GM23338 (cell line): ENCODE data around the gene TTC33. TPM values are rescaled to one million over a fixed set of nuclear protein-coding genes. Genes with fewer than 3 reads are reported as not detected.
A peak's percentile ranks its signal among the peaks of the same experiment; 100 is the strongest.

Source experiments
- ATAC-seq: fragments of 200-7000 bp; cut with Tn5 transposase; 3 replicates; pipeline ENCODE4 v1.9.1; 2020
- DNase-seq: peaks from one replicate; pipeline ENCODE4 v3.0.0-alpha.2; 2015; ENCODE audit warnings: low spot score
- H2AFZ ChIP-seq: fragments of 200-600 bp; sonication (generic); 2 replicates; pipeline ENCODE4 v1.8.0; 2016; ENCODE audit warnings: antibody characterized with exemption, mild to moderate bottlenecking, moderate library complexity
- H3F3A ChIP-seq: fragments of 200-600 bp; sonication (generic); replicated peaks from 2 replicates; pipeline ENCODE4 v1.8.0; 2017; ENCODE audit warnings: antibody characterized with exemption, mixed run types, low read depth
- H3K27ac ChIP-seq: fragments of 200-600 bp; sonication (generic); 2 replicates; pipeline ENCODE4 v1.6.1; 2016; ENCODE audit warnings: low read depth
- H3K27me3 ChIP-seq: fragments of 200-600 bp; sonication (generic); 2 replicates; pipeline ENCODE4 v1.8.0; 2016; ENCODE audit warnings: mild to moderate bottlenecking, mixed run types, moderate library complexity; ENCODE audit not compliant: insufficient read depth
- H3K36me3 ChIP-seq: fragments of 200-600 bp; sonication (generic); 2 replicates; pipeline ENCODE4 v1.8.0; 2016; ENCODE audit warnings: mild to moderate bottlenecking; ENCODE audit not compliant: insufficient read depth
- H3K4me1 ChIP-seq: fragments of 200-600 bp; sonication (generic); 2 replicates; pipeline ENCODE4 v1.8.0; 2016; ENCODE audit warnings: mild to moderate bottlenecking, moderate library complexity; ENCODE audit not compliant: insufficient read depth
- H3K4me2 ChIP-seq: fragments of 200-600 bp; sonication (generic); 2 replicates; pipeline ENCODE4 v1.7.1; 2017; ENCODE audit warnings: mixed run types
- H3K4me3 ChIP-seq: fragments of 200-600 bp; sonication (generic); 2 replicates; pipeline ENCODE4 v1.6.1; 2016; ENCODE audit warnings: mixed run types
- H3K79me2 ChIP-seq: fragments of 200-600 bp; sonication (generic); replicated peaks from 2 replicates; pipeline ENCODE4 v1.8.0; 2017; ENCODE audit warnings: mild to moderate bottlenecking; ENCODE audit not compliant: insufficient read depth
- H3K9me2 ChIP-seq: fragments of 200-600 bp; sonication (generic); 2 replicates; pipeline ENCODE4 v1.8.0; 2017; ENCODE audit not compliant: insufficient read depth
- H4K20me1 ChIP-seq: fragments of 200-600 bp; sonication (generic); replicated peaks from 2 replicates; pipeline ENCODE4 v1.8.0; 2017; ENCODE audit warnings: mild to moderate bottlenecking; ENCODE audit not compliant: insufficient read depth
- H3K27ac Mint-ChIP-seq: 2 replicates; pipeline ENCODE4 v1.8.0; 2020; ENCODE audit warnings: inconsistent platforms, mild to moderate bottlenecking, moderate library complexity, mixed read lengths
- H3K27me3 Mint-ChIP-seq: 3 replicates; pipeline ENCODE4 v1.8.0; 2022; ENCODE audit warnings: low read depth, mild to moderate bottlenecking, moderate library complexity, mixed read lengths, inconsistent platforms; ENCODE audit not compliant: insufficient read depth, poor library complexity
- H3K36me3 Mint-ChIP-seq: 3 replicates; pipeline ENCODE4 v1.8.0; 2021; ENCODE audit warnings: low read depth, mild to moderate bottlenecking, inconsistent platforms, moderate library complexity, mixed read lengths
- H3K4me1 Mint-ChIP-seq: 3 replicates; pipeline ENCODE4 v1.8.0; 2020; ENCODE audit warnings: mild to moderate bottlenecking, inconsistent platforms, mixed read lengths
- H3K4me3 Mint-ChIP-seq: 3 replicates; pipeline ENCODE4 v1.8.0; 2021; ENCODE audit warnings: moderate library complexity, mild to moderate bottlenecking, inconsistent platforms, mixed read lengths
- H3K9me3 Mint-ChIP-seq: 3 replicates; pipeline ENCODE4 v1.8.0; 2020; ENCODE audit warnings: moderate library complexity, mild to moderate bottlenecking, inconsistent platforms, mixed read lengths
- CREB1 ChIP-seq: fragments of 250-450 bp; sonication (Bioruptor Pico); IDR thresholded peaks from 2 replicates; pipeline ENCODE4 v1.5.0; 2020; ENCODE audit warnings: low read depth, mild to moderate bottlenecking, moderate library complexity
- EZH2 ChIP-seq: fragments of 200-600 bp; sonication (generic); IDR thresholded peaks from one replicate; pipeline ENCODE4 v1.8.0; 2017; ENCODE audit warnings: antibody characterized with exemption, mild to moderate bottlenecking, low read depth; ENCODE audit not compliant: unreplicated experiment
- EZH2phosphoT487 ChIP-seq: fragments of 200-600 bp; sonication (generic); IDR thresholded peaks from one replicate; pipeline ENCODE4 v1.8.1; 2018; ENCODE audit warnings: antibody characterized with exemption; ENCODE audit not compliant: unreplicated experiment
- JUNB ChIP-seq: IDR thresholded peaks from one replicate; pipeline ENCODE4 v1.6.1; 2016; ENCODE audit warnings: antibody characterized with exemption; ENCODE audit not compliant: unreplicated experiment
- NANOG ChIP-seq: IDR thresholded peaks from 2 replicates; pipeline ENCODE4 v1.6.1; 2016; ENCODE audit warnings: antibody characterized with exemption, borderline replicate concordance
- POLR2AphosphoS5 ChIP-seq: IDR thresholded peaks from 2 replicates; pipeline ENCODE4 v1.6.1; 2016; ENCODE audit warnings: antibody characterized with exemption, low read depth
- STAT1 ChIP-seq: IDR thresholded peaks from one replicate; pipeline ENCODE4 v1.6.1; 2016; ENCODE audit warnings: antibody characterized with exemption; ENCODE audit not compliant: unreplicated experiment
- ZNF114 ChIP-seq: fragments of 250-450 bp; sonication (Bioruptor Pico); IDR thresholded peaks from 2 replicates; pipeline ENCODE4 v1.5.0; 2020; ENCODE audit warnings: mild to moderate bottlenecking, moderate library complexity
- ZNF331 ChIP-seq: fragments of 250-450 bp; sonication (Bioruptor Pico); IDR thresholded peaks from 2 replicates; pipeline ENCODE4 v1.5.0; 2020; ENCODE audit warnings: low read depth, mild to moderate bottlenecking, moderate library complexity
- polyA plus RNA-seq: library from polyadenylated mRNA; unstranded; fragments of >200 nt; fragmentation: Nextera tagmentation; extraction: Ambion mirVana; gene quantifications from 2 replicates; pipeline ENCODE4 v1.2.1, GENCODE V29; 2016
- total RNA-seq: library from RNA; depleted of rRNA; stranded (reverse); fragments of >200 nt; shearing (Covaris generic); gene quantifications from 2 replicates; pipeline ENCODE4 v1.2.3, GENCODE V29; 2014
- TF ChIP-seq, protein P1 (sequence below): IDR thresholded peaks from one replicate; pipeline ENCODE4 v1.6.1; 2018; ENCODE audit warnings: antibody characterized with exemption; ENCODE audit not compliant: unreplicated experiment
- TF ChIP-seq, protein P2 (sequence below), 2 experiments: fragments of 200-600 bp in 1 of 2; sonication (generic) in 1 of 2; conservative IDR thresholded peaks; 2 replicates each; pipeline versions ENCODE4 v1.5.1 to v1.6.1; 2016 to 2017; ENCODE audit warnings: antibody characterized with exemption in 2 of 2, low read depth in 2 of 2, mild to moderate bottlenecking in 2 of 2, moderate library complexity in 1 of 2
- TF ChIP-seq, protein P3 (sequence below): IDR thresholded peaks from 2 replicates; pipeline ENCODE4 v1.6.1; 2016; ENCODE audit warnings: antibody characterized with exemption
- TF ChIP-seq, protein P4 (sequence below): fragments of 250-450 bp; sonication (Bioruptor Pico); IDR thresholded peaks from 2 replicates; pipeline ENCODE4 v1.5.0; 2020; ENCODE audit warnings: mild to moderate bottlenecking, moderate library complexity

Gene TTC33
- total and polyA plus RNA-seq, 2 experiments from 2014 or later: 4.1 to 11.5 TPM

DNA sequence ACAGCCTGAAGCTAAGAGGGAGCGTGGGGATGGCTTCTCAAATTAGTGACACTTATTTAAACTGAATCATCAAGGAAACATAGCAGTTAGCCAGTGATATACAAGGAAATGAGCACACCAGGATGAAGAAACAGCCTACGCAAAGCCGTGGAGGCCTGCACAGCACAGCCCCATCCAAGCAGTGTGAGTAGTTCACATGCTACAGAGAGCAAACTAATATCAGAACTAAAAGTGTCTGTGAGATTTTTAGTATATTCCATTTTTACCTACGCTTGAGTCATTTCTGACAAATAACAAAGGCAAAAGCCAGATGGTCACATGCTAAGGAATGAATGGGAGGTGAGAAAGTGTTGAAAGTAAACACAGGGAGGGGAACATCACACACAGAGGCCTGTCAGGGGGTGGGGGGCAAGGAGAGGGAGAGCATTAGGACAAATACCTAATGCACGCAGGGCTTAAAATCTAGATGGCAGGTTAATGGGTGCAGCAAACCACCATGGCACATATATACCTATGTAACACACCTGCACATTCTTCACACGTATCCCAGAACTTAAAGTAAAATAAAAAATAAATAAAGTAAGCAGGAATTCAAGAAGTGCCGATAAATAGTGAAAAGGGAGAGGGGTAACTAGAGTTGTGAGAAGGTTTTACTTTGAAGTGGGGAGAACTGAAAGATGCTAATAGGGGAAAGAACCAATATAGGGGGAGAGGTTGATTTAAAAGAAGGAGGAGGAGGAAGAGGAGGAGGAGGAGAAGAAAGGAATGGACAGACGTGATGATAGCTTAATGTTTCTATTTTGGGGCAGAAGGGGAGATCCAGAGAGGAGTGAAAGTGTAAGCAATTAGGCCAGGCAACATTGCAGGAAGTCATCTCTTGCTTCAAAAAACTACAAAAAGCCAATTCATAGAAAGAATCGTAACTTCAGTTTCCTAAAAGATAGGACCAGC lies 177.0 kb downstream of the TTC33 start:
- ATAC-seq: no peak
- H3K9me2 ChIP-seq: no peaks in the 10 kb centered on the region
- H3K79me2 ChIP-seq: no peaks in the 10 kb centered on the region
- Mint-ChIP-seq H3K27me3 (peaks cover 3% of the 10 kb centered on the region), H3K36me3 (no peaks in the 10 kb centered on the region), H3K9me3 (no peaks in the 10 kb centered on the region), H3K27ac (no peak overlapping the region), H3K4me1 (peaks cover 3% of the 10 kb centered on the region; the same call in 1 of the 3 replicates), H3K4me3 (no peak overlapping the region)
- no peaks in the 10 kb centered on the region for H3F3A ChIP-seq
- DNase-seq: no peak
- H4K20me1 ChIP-seq: no peaks in the 10 kb centered on the region
- no peak for TF ChIP-seq NANOG
- TF ChIP-seq ZNF331 (CRISPR knock-in tag): no peak
- TF ChIP-seq JUNB: no peak
- TF ChIP-seq, protein P1, sequence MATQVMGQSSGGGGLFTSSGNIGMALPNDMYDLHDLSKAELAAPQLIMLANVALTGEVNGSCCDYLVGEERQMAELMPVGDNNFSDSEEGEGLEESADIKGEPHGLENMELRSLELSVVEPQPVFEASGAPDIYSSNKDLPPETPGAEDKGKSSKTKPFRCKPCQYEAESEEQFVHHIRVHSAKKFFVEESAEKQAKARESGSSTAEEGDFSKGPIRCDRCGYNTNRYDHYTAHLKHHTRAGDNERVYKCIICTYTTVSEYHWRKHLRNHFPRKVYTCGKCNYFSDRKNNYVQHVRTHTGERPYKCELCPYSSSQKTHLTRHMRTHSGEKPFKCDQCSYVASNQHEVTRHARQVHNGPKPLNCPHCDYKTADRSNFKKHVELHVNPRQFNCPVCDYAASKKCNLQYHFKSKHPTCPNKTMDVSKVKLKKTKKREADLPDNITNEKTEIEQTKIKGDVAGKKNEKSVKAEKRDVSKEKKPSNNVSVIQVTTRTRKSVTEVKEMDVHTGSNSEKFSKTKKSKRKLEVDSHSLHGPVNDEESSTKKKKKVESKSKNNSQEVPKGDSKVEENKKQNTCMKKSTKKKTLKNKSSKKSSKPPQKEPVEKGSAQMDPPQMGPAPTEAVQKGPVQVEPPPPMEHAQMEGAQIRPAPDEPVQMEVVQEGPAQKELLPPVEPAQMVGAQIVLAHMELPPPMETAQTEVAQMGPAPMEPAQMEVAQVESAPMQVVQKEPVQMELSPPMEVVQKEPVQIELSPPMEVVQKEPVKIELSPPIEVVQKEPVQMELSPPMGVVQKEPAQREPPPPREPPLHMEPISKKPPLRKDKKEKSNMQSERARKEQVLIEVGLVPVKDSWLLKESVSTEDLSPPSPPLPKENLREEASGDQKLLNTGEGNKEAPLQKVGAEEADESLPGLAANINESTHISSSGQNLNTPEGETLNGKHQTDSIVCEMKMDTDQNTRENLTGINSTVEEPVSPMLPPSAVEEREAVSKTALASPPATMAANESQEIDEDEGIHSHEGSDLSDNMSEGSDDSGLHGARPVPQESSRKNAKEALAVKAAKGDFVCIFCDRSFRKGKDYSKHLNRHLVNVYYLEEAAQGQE: no peak
- TF ChIP-seq, protein P2, sequence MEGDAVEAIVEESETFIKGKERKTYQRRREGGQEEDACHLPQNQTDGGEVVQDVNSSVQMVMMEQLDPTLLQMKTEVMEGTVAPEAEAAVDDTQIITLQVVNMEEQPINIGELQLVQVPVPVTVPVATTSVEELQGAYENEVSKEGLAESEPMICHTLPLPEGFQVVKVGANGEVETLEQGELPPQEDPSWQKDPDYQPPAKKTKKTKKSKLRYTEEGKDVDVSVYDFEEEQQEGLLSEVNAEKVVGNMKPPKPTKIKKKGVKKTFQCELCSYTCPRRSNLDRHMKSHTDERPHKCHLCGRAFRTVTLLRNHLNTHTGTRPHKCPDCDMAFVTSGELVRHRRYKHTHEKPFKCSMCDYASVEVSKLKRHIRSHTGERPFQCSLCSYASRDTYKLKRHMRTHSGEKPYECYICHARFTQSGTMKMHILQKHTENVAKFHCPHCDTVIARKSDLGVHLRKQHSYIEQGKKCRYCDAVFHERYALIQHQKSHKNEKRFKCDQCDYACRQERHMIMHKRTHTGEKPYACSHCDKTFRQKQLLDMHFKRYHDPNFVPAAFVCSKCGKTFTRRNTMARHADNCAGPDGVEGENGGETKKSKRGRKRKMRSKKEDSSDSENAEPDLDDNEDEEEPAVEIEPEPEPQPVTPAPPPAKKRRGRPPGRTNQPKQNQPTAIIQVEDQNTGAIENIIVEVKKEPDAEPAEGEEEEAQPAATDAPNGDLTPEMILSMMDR (conservative IDR thresholded peaks at IDR 0.05; ENCODE audit: low read depth in 2 of 2): no peak
- TF ChIP-seq, protein P3, sequence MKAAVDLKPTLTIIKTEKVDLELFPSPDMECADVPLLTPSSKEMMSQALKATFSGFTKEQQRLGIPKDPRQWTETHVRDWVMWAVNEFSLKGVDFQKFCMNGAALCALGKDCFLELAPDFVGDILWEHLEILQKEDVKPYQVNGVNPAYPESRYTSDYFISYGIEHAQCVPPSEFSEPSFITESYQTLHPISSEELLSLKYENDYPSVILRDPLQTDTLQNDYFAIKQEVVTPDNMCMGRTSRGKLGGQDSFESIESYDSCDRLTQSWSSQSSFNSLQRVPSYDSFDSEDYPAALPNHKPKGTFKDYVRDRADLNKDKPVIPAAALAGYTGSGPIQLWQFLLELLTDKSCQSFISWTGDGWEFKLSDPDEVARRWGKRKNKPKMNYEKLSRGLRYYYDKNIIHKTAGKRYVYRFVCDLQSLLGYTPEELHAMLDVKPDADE: no peak
- TF ChIP-seq STAT1: no peak
- TF ChIP-seq ZNF114: no peak
- no peak for TF ChIP-seq CREB1 (CRISPR knock-in tag)
- TF ChIP-seq, protein P4, sequence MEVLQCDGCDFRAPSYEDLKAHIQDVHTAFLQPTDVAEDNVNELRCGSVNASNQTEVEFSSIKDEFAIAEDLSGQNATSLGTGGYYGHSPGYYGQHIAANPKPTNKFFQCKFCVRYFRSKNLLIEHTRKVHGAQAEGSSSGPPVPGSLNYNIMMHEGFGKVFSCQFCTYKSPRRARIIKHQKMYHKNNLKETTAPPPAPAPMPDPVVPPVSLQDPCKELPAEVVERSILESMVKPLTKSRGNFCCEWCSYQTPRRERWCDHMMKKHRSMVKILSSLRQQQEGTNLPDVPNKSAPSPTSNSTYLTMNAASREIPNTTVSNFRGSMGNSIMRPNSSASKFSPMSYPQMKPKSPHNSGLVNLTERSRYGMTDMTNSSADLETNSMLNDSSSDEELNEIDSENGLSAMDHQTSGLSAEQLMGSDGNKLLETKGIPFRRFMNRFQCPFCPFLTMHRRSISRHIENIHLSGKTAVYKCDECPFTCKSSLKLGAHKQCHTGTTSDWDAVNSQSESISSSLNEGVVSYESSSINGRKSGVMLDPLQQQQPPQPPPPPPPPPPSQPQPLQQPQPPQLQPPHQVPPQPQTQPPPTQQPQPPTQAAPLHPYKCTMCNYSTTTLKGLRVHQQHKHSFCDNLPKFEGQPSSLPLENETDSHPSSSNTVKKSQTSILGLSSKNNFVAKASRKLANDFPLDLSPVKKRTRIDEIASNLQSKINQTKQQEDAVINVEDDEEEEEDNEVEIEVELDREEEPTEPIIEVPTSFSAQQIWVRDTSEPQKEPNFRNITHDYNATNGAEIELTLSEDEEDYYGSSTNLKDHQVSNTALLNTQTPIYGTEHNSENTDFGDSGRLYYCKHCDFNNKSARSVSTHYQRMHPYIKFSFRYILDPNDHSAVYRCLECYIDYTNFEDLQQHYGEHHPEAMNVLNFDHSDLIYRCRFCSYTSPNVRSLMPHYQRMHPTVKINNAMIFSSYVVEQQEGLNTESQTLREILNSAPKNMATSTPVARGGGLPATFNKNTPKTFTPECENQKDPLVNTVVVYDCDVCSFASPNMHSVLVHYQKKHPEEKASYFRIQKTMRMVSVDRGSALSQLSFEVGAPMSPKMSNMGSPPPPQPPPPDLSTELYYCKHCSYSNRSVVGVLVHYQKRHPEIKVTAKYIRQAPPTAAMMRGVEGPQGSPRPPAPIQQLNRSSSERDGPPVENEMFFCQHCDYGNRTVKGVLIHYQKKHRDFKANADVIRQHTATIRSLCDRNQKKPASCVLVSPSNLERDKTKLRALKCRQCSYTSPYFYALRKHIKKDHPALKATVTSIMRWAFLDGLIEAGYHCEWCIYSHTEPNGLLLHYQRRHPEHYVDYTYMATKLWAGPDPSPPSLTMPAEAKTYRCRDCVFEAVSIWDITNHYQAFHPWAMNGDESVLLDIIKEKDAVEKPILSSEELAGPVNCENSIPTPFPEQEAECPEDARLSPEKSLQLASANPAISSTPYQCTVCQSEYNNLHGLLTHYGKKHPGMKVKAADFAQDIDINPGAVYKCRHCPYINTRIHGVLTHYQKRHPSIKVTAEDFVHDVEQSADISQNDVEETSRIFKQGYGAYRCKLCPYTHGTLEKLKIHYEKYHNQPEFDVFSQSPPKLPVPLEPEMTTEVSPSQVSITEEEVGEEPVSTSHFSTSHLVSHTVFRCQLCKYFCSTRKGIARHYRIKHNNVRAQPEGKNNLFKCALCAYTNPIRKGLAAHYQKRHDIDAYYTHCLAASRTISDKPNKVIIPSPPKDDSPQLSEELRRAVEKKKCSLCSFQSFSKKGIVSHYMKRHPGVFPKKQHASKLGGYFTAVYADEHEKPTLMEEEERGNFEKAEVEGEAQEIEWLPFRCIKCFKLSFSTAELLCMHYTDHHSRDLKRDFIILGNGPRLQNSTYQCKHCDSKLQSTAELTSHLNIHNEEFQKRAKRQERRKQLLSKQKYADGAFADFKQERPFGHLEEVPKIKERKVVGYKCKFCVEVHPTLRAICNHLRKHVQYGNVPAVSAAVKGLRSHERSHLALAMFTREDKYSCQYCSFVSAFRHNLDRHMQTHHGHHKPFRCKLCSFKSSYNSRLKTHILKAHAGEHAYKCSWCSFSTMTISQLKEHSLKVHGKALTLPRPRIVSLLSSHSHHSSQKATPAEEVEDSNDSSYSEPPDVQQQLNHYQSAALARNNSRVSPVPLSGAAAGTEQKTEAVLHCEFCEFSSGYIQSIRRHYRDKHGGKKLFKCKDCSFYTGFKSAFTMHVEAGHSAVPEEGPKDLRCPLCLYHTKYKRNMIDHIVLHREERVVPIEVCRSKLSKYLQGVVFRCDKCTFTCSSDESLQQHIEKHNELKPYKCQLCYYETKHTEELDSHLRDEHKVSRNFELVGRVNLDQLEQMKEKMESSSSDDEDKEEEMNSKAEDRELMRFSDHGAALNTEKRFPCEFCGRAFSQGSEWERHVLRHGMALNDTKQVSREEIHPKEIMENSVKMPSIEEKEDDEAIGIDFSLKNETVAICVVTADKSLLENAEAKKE (CRISPR knock-in tag): no peak
- TF ChIP-seq POLR2AphosphoS5: no peak
- no peak for TF ChIP-seq EZH2
- no peak for TF ChIP-seq EZH2phosphoT487
- no peaks in the 10 kb centered on the region for H3K36me3 ChIP-seq
- no peak overlapping the region for H3K4me3 ChIP-seq
- H2AFZ ChIP-seq: 0 out of 2 replicates have a peak overlapping the region, but pooled peaks have one; percentile 1
- H3K4me1 ChIP-seq: 0 out of 2 replicates have a peak, but pooled peaks cover 6% of the 10 kb centered on the region
- no peak overlapping the region for H3K4me2 ChIP-seq
- no peaks in the 10 kb centered on the region for H3K27me3 ChIP-seq
- no peak overlapping the region for H3K27ac ChIP-seq
